T-helper 1 cell (primary cell): Measurements from ENCODE around the gene CIC.

Experiments
- DNase-seq, 5 donors: peaks; one replicate each; pipeline ENCODE4 v3.0.0-alpha.2; 2012 to 2020

CIC gene

GRCh38 chr19:42244347-42245220 lies 24.5 kb upstream of the CIC start:
- DNase-seq: peak; percentile 76 to 95 (median 85)

GRCh38 chr19:42245231-42245630 lies 23.8 kb upstream of the CIC start:
- DNase-seq: no peak

- no peak for DNase-seq
These were observed 22.7 kb upstream of the CIC start for GRCh38 chr19:42246143-42246921.

- DNase-seq: no peak
These were observed 22.0 kb upstream of the CIC start for GRCh38 chr19:42246922-42247639.

GRCh38 chr19:42247640-42248199 lies 21.3 kb upstream of the CIC start:
- DNase-seq: no peak

GRCh38 chr19:42248270-42249148 lies 20.5 kb upstream of the CIC start:
- no peak for DNase-seq

- no peak for DNase-seq
These were observed 19.8 kb upstream of the CIC start for GRCh38 chr19:42249149-42249750.

GRCh38 chr19:42249769-42250168 lies 19.3 kb upstream of the CIC start:
- no peak for DNase-seq

- no peak for DNase-seq
These were observed 18.8 kb upstream of the CIC start for GRCh38 chr19:42250183-42250665.

- no peak for DNase-seq
These were observed 18.2 kb upstream of the CIC start for GRCh38 chr19:42250666-42251531.

GRCh38 chr19:42251572-42252358 lies 17.3 kb upstream of the CIC start:
- DNase-seq: no peak

- DNase-seq: no peak
These were observed 16.4 kb upstream of the CIC start for GRCh38 chr19:42252365-42253244.

- DNase-seq: peak; percentile 48 to 68 (median 59)
These were observed 15.6 kb upstream of the CIC start for GRCh38 chr19:42253245-42254088.

GRCh38 chr19:42254089-42254849 lies 14.8 kb upstream of the CIC start:
- peak; percentile 60 to 81 (median 78) for DNase-seq

- DNase-seq: peak; percentile 89 to 94 (median 91)
These were observed 13.9 kb upstream of the CIC start, which contains the start of gene ERF for GRCh38 chr19:42254850-42255765. ERF (minus strand) TSS chr19:42255128; CDS start chr19:42254999, 129 bp downstream.
